Mucosa of rectum (tissue), 2 donors: ENCODE results near the gene ECE2.

Experiments used
- H3K27ac ChIP-seq, 2 donors: one replicate each; pipeline ENCODE4 v1.7.0; 2013; ENCODE audit warnings: inconsistent platforms in 2 of 2, low read depth in 2 of 2, low read length in 2 of 2
- H3K27me3 ChIP-seq, 2 donors: one replicate each; pipeline ENCODE4 v1.7.0; 2013; ENCODE audit warnings: low read length in 2 of 2; ENCODE audit not compliant: control insufficient read depth in 2 of 2, insufficient read depth in 2 of 2
- H3K36me3 ChIP-seq, 2 donors: one replicate each; pipeline ENCODE4 v1.7.0; 2013; ENCODE audit warnings: low read length in 2 of 2; ENCODE audit not compliant: control insufficient read depth in 2 of 2, insufficient read depth in 2 of 2
- H3K4me1 ChIP-seq, 2 donors: one replicate each; pipeline ENCODE4 v1.7.0; 2013; ENCODE audit warnings: low read length in 2 of 2, mild to moderate bottlenecking in 1 of 2; ENCODE audit not compliant: control insufficient read depth in 2 of 2, insufficient read depth in 2 of 2
- H3K4me3 ChIP-seq, 2 donors: one replicate each; pipeline ENCODE4 v1.7.0; 2013; ENCODE audit warnings: low read length in 2 of 2
- H3K9ac ChIP-seq, 2 donors: one replicate each; pipeline ENCODE4 v1.7.0; 2013; ENCODE audit warnings: low read length in 2 of 2, low read depth in 1 of 2, mild to moderate bottlenecking in 1 of 2
- H3K9me3 ChIP-seq, 2 donors: one replicate each; pipeline ENCODE4 v1.7.0; 2013; ENCODE audit warnings: low read length in 2 of 2; ENCODE audit not compliant: control insufficient read depth in 2 of 2
- donor health status: healthy.
- donor health status: Normal muscosa, but diverticular disease.

The ECE2 gene

DNA sequence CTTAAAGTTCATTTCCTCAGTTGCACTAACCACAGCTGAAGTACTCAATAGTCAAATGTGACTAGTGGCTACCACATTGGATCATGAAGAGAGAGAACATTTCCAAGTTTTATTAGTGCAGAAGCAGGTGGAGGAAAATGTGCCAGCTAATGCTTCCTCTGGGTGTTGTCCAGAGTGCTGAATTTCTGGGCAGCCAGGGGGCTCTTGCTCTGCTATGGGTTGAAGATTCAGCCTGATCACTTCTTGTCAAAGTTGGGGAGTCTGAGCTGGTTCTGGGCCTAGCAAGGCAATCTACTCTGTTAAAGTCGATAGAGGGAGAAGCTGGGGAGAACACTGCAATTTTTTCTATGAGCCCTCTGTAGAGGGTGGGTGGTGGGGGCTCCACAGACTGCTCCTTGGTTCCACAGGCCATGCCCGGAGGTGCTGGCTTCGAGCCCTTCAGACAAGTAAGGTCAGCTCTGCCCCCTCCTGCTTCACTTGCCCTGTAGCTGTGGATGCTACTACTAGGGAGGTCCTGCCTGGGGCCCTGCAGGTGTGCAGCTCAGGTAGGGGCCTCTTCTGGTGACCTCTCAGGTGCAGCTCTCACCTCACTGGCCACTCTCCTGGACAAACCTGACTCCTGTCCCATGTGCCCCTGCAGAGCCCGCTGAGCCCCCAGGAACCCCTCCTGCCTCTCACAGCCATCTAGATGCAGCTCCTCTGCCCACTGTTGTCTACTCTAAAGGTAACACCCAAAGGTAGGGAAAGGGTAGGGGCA lies 35.3 kb upstream of the ECE2 start:
- no peaks in the 10 kb centered on the region for H3K27me3 ChIP-seq
- H3K4me1 ChIP-seq: peaks cover 0 to 9% of the 10 kb centered on the region in 2 donors
- no peak overlapping the region for H3K27ac ChIP-seq
- no peak overlapping the region for H3K4me3 ChIP-seq
- no peaks in the 10 kb centered on the region for H3K9me3 ChIP-seq
- H3K9ac ChIP-seq: peak overlapping the region in 1 of 2 donors; percentile 62
- H3K36me3 ChIP-seq: peaks cover 33 to 35% of the 10 kb centered on the region in 2 donors

DNA sequence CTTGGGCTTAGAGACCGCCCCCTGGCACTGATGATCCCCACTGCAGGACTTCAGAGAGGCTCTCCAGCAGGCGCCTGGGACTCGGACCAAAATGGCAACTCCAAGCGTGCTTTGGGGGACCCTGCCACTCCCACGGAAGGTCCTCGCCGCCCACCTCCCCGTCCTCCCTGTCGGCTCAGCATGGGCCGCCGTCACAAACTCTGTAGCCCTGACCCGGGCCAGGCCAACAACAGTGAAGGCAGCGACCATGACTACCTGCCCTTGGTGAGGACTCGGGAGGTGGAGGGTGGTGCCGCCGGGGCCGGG lies 34.7 kb upstream of the ECE2 start:
- Histone ChIP-seq H3K4me1 (peaks cover 0 to 9% of the 10 kb centered on the region in 2 donors), H3K27me3 (no peaks in the 10 kb centered on the region), H3K9ac (peak overlapping the region in 1 of 2 donors; percentile 62), H3K4me3 (peak overlapping the region; percentile 37 to 52), H3K36me3 (peaks cover 33 to 36% of the 10 kb centered on the region in 2 donors), H3K9me3 (no peaks in the 10 kb centered on the region), H3K27ac (peak overlapping the region in 1 of 2 donors; percentile 38)

DNA sequence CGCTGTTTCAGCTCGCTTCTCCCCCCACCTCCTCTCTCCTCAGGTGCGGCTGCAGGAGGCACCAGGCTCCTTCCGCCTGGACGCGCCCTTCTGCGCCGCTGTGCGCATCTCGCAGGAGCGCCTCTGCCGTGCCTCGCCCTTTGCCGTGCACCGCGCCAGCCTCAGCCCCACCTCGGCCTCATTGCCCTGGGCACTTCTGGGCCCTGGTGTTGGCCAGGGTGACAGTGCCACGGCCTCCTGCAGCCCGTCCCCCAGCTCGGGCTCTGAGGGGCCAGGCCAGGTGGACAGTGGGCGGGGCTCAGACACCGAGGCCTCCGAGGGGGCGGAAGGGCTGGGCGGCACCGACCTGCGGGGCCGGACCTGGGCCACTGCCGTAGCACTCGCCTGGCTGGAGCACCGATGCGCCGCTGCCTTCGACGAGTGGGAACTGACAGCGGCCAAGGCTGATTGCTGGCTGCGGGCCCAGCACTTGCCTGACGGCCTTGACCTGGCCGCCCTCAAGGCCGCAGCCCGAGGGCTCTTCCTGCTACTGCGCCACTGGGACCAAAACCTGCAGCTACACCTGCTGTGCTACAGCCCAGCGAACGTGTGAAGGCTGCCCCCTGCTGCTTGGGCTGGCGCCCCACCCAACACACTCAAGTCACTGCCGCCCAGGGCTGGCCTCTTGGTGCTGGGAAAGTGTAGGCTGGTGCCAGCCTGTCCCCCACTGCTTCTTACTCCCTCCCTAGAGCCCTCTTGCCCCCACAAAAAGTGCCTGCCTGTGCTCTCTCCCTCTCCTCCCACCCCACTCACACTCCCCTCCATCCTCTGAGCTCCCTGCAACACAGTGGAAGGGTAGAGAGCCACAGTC lies 34.1 kb upstream of the ECE2 start:
- H3K36me3 ChIP-seq: peaks cover 33 to 36% of the 10 kb centered on the region in 2 donors
- H3K4me3 ChIP-seq: peak overlapping the region; percentile 37 to 52
- peaks cover 0 to 9% of the 10 kb centered on the region in 2 donors for H3K4me1 ChIP-seq
- H3K9me3 ChIP-seq: no peaks in the 10 kb centered on the region
- peak overlapping the region in 1 of 2 donors; percentile 62 for H3K9ac ChIP-seq
- H3K27me3 ChIP-seq: no peaks in the 10 kb centered on the region
- peak overlapping the region; percentile 29 to 38 for H3K27ac ChIP-seq

DNA sequence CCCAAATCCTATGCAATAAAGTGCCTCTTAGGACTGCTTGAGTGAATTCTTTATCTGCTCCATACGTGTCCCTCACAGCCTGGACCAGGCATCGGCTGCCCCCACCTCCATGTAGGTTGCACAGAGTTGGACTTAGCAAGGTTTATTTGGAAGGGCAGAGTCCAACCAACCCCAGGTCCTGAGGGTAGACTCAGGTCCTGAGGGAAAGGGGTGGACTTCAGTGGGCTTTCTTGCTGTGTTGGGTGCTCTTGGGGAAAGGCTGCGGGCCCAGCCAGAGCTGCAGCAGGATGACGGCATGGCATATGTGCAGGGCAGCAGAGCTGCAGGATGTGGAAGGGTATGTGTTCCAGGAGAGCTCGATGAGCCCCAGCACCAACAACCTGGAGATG lies 33.5 kb upstream of the ECE2 start:
- H3K4me3 ChIP-seq: no peak overlapping the region
- H3K9ac ChIP-seq: no peak overlapping the region
- H3K27ac ChIP-seq: no peak overlapping the region
- peaks cover 33 to 36% of the 10 kb centered on the region in 2 donors for H3K36me3 ChIP-seq
- H3K27me3 ChIP-seq: no peaks in the 10 kb centered on the region
- H3K4me1 ChIP-seq: peaks cover 0 to 9% of the 10 kb centered on the region in 2 donors
- no peaks in the 10 kb centered on the region for H3K9me3 ChIP-seq

DNA sequence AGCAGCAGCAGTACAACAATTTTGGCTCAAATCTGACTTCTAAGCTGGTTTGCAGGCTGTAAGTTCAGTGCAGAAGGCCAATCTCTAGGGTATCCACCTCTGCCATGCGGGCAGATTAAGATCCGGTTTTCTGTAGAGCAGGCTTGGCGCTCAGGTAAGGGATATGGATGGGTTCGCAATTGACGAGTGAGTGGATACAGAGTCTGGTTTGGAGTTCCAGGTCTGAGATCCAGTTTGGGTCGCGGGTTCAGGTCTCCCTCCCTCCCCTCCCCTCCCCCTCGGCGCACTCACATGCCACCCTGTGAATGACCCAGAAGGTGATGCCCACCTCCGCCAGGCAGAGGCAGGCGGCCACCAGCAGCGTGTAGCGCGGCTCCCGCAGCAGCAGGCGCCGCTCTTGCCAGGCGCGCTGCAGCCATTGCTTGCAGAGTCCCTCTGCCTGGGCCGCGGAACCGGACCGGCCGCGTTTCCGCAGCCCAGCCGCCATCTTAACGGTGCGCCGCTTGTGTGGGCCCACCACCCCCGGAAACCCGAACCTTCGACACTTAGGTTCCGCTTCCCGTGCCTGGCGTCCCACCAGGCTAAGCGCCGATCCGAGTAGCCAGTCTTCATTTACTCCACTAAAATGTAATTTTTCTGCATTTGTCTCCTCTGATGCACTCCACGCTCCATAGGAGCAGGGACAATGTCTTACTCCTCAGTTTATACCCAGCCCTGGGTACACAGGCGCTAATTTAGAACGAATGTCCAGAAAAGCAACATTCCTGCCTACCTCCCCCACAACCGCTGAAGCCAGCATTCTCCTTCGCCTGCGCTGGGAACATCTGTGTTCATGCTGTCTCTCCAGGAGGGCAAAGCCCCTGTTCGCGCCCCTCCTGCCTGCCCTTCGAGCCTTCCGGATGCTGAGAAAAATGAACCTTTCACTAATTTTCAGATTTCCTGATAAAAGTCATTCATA lies 27.1 kb upstream of the ECE2 start, which contains the start of gene ALG3:
ALG3 (minus strand) TSS at position 509 of the 958 bp plus-strand sequence; CDS start at position 487, 22 bp downstream.
- H3K9ac ChIP-seq: peak within 1 kb of the TSS; percentile 82 to 92

DNA sequence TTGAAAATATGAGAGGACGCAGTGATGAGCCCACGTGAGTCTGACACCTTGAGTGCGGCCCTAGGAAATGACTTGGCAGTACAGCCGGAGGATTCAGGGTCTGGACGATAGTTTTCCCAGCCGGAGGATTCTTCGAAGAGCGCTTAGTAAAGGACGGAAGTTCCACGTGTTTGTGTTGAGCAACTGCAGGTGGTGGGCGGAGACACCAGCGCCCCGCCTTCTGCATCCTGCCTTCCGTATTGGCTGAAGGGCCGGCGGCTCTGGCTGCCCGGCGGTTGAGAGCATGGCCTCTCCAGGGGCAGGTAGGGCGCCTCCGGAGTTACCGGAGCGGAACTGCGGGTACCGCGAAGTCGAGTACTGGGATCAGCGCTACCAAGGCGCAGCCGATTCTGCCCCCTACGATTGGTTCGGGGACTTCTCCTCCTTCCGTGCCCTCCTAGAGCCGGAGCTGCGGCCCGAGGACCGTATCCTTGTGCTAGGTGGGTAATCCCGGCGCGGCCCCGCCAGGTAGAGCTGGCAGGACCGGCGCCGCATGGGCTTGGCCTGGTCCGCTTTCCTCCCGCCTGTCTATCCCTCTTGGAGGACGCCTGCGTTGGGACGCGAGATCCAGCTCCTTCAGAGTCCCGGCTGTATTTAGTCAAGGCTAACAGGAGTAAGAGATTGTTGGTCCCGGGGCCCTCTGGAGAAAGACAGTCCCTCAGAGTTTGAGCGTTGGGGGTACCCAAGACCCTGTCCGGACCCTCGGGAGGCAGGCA lies 26.2 kb upstream of the ECE2 start, which contains the start of gene EEF1AKMT4:
EEF1AKMT4 (plus strand) TSS at position 261 of the 755 bp plus-strand sequence; CDS start at position 284, 23 bp downstream.
- no peaks in the 10 kb centered on the region for H3K27me3 ChIP-seq
- H3K4me1 ChIP-seq: peaks cover 8 to 11% of the 10 kb centered on the region in 2 donors
- H3K36me3 ChIP-seq: peaks cover 9 to 11% of the 10 kb centered on the region in 2 donors
- peak within 1 kb of the TSS; percentile 74 to 99 for H3K4me3 ChIP-seq
- peak within 1 kb of the TSS; percentile 82 to 92 for H3K9ac ChIP-seq
- H3K27ac ChIP-seq: peak within 1 kb of the TSS; percentile 59 to 92
- no peaks in the 10 kb centered on the region for H3K9me3 ChIP-seq

More for the DNA sequence above, 27.1 kb upstream of the ECE2 start, which contains the start of gene ALG3:
- Histone ChIP-seq H3K4me1 (peaks cover 8 to 11% of the 10 kb centered on the region in 2 donors), H3K27ac (peak within 1 kb of the TSS; percentile 59 to 92), H3K27me3 (no peaks in the 10 kb centered on the region), H3K9me3 (no peaks in the 10 kb centered on the region), H3K36me3 (peaks cover 18 to 20% of the 10 kb centered on the region in 2 donors), H3K4me3 (peak within 1 kb of the TSS; percentile 74 to 99)

DNA sequence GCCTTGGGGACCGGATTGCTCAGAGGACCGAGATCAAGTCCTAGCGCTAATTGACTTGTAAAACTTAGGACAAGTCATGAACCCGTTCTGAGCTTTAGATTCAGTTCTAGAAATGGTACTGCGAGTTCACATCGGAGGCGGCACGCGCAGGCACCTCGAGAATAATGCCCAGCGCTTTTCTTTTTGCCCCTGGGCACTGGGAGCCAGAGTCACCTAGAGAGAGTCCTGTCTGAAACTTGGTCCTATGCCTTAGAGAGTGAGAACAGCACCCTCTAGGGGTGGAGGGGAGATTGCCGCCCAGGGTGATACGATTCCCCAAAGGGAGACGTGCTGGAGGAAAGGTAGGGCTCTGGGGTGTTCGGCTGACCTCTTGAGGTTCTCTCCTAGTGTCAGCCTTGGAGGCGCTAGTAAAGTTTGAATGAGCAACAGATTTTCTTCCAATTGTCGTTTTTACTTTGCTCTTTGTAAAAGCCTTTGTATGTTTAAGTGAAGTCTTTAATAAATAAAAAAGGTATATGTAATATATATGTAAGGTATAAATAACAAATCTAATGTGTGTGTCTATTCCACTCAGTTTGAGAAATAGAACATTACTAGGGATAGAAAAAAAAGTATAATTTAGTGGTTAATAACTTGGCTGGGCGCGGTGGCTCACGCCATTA lies 25.5 kb upstream of the ECE2 start:
- Histone ChIP-seq H3K27me3 (no peaks in the 10 kb centered on the region), H3K9ac (peak overlapping the region; percentile 58 to 74), H3K36me3 (peaks cover 2 to 4% of the 10 kb centered on the region in 2 donors), H3K4me1 (peaks cover 8 to 11% of the 10 kb centered on the region in 2 donors), H3K4me3 (peak overlapping the region; percentile 74 to 99), H3K9me3 (no peaks in the 10 kb centered on the region), H3K27ac (peak overlapping the region; percentile 30 to 92)

DNA sequence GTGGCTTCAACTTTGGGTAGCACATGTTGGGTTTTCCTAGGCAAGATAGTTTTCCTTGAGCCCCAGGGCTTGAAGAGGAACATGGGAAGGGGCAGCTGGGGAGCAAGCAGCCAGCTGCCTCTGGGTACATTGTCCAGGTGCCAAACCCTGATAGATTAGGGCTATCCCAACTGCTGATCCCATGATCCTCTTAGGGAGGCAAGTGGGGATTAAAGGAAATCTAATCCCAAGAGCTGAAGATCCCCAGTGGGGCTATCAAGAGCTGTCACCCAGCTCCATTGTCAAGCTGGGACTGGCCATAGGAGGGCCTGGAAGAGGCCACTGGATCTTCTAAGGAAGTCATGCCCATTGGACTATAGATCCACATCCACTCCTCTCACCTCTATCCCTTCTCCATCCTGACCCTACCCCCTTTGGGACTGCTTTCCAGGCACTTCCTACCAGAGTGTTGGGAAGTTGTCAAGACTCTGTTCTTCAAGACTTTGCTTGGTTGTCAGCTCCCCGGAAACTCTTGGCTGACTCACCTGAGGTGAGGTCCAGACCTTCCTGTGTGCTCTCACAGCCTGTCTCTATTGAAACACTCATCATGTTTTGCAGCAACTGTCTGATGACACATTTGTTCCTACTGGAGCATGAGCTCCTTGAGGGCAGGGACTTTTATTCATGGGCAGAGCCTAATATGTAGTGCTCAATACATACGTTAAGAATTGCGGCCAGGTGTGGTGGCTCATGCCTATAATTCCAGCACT lies 20.4 kb upstream of the ECE2 start:
- no peaks in the 10 kb centered on the region for H3K4me1 ChIP-seq
- H3K36me3 ChIP-seq: no peaks in the 10 kb centered on the region
- H3K4me3 ChIP-seq: no peak overlapping the region
- no peak overlapping the region for H3K27ac ChIP-seq
- H3K9ac ChIP-seq: no peak overlapping the region
- peaks cover 9 to 12% of the 10 kb centered on the region in 2 donors for H3K27me3 ChIP-seq
- H3K9me3 ChIP-seq: no peaks in the 10 kb centered on the region
